Activated CD8-positive, alpha-beta memory T cell treated with anti-CD3 and anti-CD28 coated beads for 1 hour (primary cell): ENCODE results near the gene KRT31.
"Not testable (repeated sequence)": the region's sequence is repeated elsewhere in the genome, so short reads cannot be mapped to it uniquely, and the experiment has no call there.

Experiments used
- DNase-seq, 2 donors: peaks; one replicate each; pipeline ENCODE4 v3.0.0-alpha.2; 2020; ENCODE audit warnings: low read depth in 1 of 2; ENCODE audit errors: extremely low read depth in 1 of 2

KRT31 gene

DNA sequence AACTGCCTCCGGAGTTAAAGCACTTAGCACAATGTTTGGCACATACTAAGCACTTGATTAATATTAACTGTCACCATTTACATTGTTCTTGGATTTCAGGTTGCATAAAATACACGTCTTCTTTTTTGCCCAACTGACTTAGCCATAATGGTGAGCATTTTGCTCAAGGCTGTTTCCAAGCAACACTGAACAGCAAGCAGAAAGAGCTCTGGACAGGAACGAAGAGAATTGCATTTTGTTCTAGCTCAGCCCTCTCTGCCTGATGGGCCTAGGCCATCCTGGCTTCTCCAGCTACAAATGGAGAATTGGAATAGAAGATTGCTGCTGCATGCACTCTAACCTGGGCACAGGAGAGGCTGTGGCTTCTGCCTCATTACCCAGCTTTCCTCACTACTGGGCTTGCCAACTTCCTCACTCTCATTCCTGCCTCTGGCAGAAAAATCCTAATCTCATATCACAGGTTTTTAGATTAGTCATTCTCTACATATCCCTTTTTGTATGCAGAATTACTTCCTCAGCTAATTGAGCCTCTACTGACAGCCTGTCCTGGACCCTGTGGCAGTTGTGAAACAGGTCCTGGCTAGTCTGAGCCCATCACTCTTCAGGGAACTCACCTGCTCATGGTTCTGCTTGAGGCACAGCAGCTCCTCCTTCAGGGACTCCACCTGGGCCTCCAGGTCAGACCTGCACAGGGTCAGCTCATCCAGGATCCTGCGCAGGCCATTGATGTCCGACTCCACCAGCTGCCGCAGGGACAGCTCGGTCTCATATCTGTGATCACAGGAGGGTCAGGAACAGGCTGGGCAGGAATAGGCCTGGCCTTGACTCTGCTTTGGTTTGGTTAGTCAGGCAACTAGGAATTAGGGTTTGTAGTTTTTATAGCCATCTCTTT lies 49.3 kb downstream of the KRT31 start:
- DNase-seq, result no peak

DNA sequence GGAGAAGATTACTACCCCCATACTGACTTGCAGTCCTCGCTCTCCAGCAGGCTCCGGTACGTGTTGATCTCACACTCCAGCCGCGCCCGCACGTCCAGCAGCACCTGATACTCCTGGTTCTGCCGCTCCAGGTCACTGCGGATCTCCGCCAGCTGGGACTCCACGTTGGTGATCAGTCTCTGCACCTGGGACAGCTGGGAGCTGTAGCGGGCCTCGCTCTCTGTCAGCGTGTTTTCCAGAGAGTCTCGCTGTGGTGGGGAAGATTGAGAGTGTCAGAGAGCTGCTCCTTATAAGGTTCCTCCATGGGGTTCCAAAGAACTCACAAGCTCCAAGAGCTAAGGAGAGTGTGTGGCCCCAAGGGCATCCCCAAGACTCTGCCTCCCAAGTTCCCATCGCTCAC lies 51.0 kb downstream of the KRT31 start:
- not testable (repeated sequence) for DNase-seq

DNA sequence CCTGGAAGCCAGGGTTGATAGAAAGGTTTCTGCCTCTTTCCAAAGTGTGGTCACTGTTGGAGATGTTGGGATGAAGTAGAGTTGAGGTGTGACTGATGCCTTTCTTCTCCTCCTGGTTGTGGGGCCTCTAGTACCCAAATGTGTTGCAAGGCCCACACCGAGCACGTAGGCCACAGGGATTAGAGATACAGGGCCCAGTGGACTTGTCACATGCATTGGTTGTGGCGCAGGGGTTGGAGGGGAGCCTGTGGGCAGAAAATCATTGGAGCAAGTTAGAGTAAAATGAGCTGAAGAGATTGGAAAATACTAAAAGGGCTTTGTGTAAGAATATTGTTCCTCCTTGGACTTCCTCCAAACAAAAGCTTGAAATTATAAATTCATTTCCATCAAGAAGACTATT lies 51.4 kb downstream of the KRT31 start:
- DNase-seq, result no peak
